H1 (cell line): ENCODE results near the gene SLX4. TPM values are rescaled to one million over a fixed set of nuclear protein-coding genes. Genes with fewer than 3 reads are reported as not detected.

Experiments used
- CTCF ChIA-PET: fragments of 300-600 bp; sonication (Branson Sonifier 250); formaldehyde crosslinking; loops from one replicate; lab custom pipeline; 2021; ENCODE audit not compliant: partially characterized antibody; lab: Charles Lee
- POLR2A ChIA-PET: fragments of 300-600 bp; sonication (Branson Sonifier 250); formaldehyde crosslinking; loops from one replicate; lab custom pipeline; 2021; ENCODE audit warnings: inconsistent platforms; ENCODE audit not compliant: partially characterized antibody; lab: Charles Lee
- DNase-seq, 2 experiments: peaks; one replicate each; pipeline versions ENCODE4 v3.0.0 to v3.0.0-alpha.2; 2010 to 2022; ENCODE audit warnings: low spot score in 2 of 2, low read depth in 1 of 2, mixed read lengths in 1 of 2
- FAIRE-seq: peaks from 2 replicates; lab custom pipeline; 2011; peaks lifted over from hg19 to GRCh38; lab: Jason Lieb, UNC
- H2AFZ ChIP-seq: 2 replicates; pipeline ENCODE4 v1.8.1; 2012; ENCODE audit warnings: low read length, inconsistent platforms
- H2AK5ac ChIP-seq: 2 replicates; pipeline ENCODE4 v1.6.1; 2013; ENCODE audit warnings: low read depth, low read length
- H2BK120ac ChIP-seq: replicated peaks from 2 replicates; pipeline ENCODE3; 2013; ENCODE audit warnings: low read depth, low read length, inconsistent platforms
- H2BK12ac ChIP-seq: 2 replicates; pipeline ENCODE4 v1.6.1; 2013; ENCODE audit warnings: low read depth, low read length
- H2BK15ac ChIP-seq: 2 replicates; pipeline ENCODE4 v1.6.1; 2013; ENCODE audit warnings: low read length
- H2BK20ac ChIP-seq: 2 replicates; pipeline ENCODE4 v1.6.1; 2013; ENCODE audit warnings: low read length
- H2BK5ac ChIP-seq: 2 replicates; pipeline ENCODE4 v1.6.1; 2013; ENCODE audit warnings: low read depth, low read length
- H3K14ac ChIP-seq: 2 replicates; pipeline ENCODE4 v1.6.1; 2013; ENCODE audit warnings: inconsistent platforms; ENCODE audit not compliant: insufficient read length
- H3K18ac ChIP-seq: 2 replicates; pipeline ENCODE4 v1.6.1; 2013; ENCODE audit warnings: low read length; ENCODE audit errors: extremely low read depth
- H3K23ac ChIP-seq: 2 replicates; pipeline ENCODE4 v1.6.1; 2013; ENCODE audit warnings: inconsistent platforms; ENCODE audit not compliant: insufficient read length
- H3K23me2 ChIP-seq: 2 replicates; pipeline ENCODE4 v1.6.1; 2013; ENCODE audit warnings: low read depth, low read length
- H3K27ac ChIP-seq: 2 replicates; pipeline ENCODE4 v1.6.1; 2011; ENCODE audit warnings: low read depth, low read length, inconsistent platforms
- H3K27me3 ChIP-seq, 4 experiments: replicated peaks in 1 of 4; 1 replicate in 1 of 4; 2 replicates in 3 of 4; pipeline versions ENCODE4 v1.6.1 to v1.8.1; 2011 to 2013; ENCODE audit warnings: low read length in 3 of 4, mild to moderate bottlenecking in 3 of 4, inconsistent platforms in 2 of 4, mixed read lengths in 2 of 4, moderate library complexity in 1 of 4; ENCODE audit not compliant: control insufficient read depth in 3 of 4, insufficient read depth in 3 of 4; ENCODE audit errors: extremely low read depth in 1 of 4
- H3K36me3 ChIP-seq, 4 experiments: 2 replicates each; pipeline versions ENCODE4 v1.6.1 to v1.8.1; 2011 to 2013; ENCODE audit warnings: mild to moderate bottlenecking in 4 of 4, low read length in 3 of 4, moderate library complexity in 2 of 4, control low read depth in 1 of 4, inconsistent platforms in 1 of 4; ENCODE audit not compliant: insufficient read depth in 4 of 4, control insufficient read depth in 2 of 4
- H3K4ac ChIP-seq: replicated peaks from 2 replicates; pipeline ENCODE3; 2013; ENCODE audit warnings: low read length, low read depth, mixed read lengths, inconsistent platforms; ENCODE audit not compliant: insufficient read length
- H3K4me1 ChIP-seq, 4 experiments: replicated peaks in 1 of 4; 1 replicate in 1 of 4; 2 replicates in 3 of 4; pipeline versions ENCODE4 v1.6.1 to v1.8.1; 2011 to 2013; ENCODE audit warnings: low read length in 3 of 4, inconsistent platforms in 2 of 4, mixed read lengths in 1 of 4; ENCODE audit not compliant: insufficient read depth in 4 of 4, control insufficient read depth in 3 of 4
- H3K4me2 ChIP-seq, 2 experiments: 2 replicates each; pipeline versions ENCODE4 v1.6.1 to v1.8.1; 2011 to 2013; ENCODE audit warnings: low read depth in 2 of 2, low read length in 2 of 2, control low read depth in 1 of 2, inconsistent platforms in 1 of 2, mild to moderate bottlenecking in 1 of 2; ENCODE audit not compliant: insufficient read depth in 1 of 2
- H3K4me3 ChIP-seq, 4 experiments: fragments of 200-600, 300-600 bp in 1 of 4; sonication (generic), shearing (Covaris generic), sonication (Bioruptor Twin) in 1 of 4; 2 replicates each; pipeline versions ENCODE4 v1.5.1 to v1.8.1; 2011 to 2016; ENCODE audit warnings: low read length in 4 of 4, low read depth in 3 of 4, control low read depth in 2 of 4, inconsistent platforms in 2 of 4, mild to moderate bottlenecking in 2 of 4, mixed read lengths in 1 of 4, moderate library complexity in 1 of 4; ENCODE audit not compliant: insufficient read depth in 2 of 4; ENCODE audit errors: extremely low read depth in 1 of 4
- H3K56ac ChIP-seq: replicated peaks from 2 replicates; pipeline ENCODE3; 2013; ENCODE audit warnings: low read depth, mild to moderate bottlenecking, mixed read lengths, low read length, inconsistent platforms; ENCODE audit not compliant: insufficient read length
- H3K79me1 ChIP-seq: 2 replicates; pipeline ENCODE4 v1.6.1; 2013; ENCODE audit warnings: low read depth, low read length, control low read depth
- H3K79me2 ChIP-seq, 2 experiments: 2 replicates each; pipeline versions ENCODE4 v1.6.1 to v1.8.1; 2012 to 2013; ENCODE audit warnings: low read length in 2 of 2, mild to moderate bottlenecking in 2 of 2, inconsistent platforms in 1 of 2; ENCODE audit not compliant: insufficient read depth in 2 of 2, control insufficient read depth in 1 of 2
- H3K9ac ChIP-seq, 4 experiments: replicated peaks in 1 of 4; 1 replicate in 1 of 4; 2 replicates in 3 of 4; pipeline versions ENCODE4 v1.6.1 to v1.8.1; 2011 to 2013; ENCODE audit warnings: low read depth in 3 of 4, low read length in 3 of 4, control low read depth in 2 of 4, mild to moderate bottlenecking in 2 of 4, moderate library complexity in 2 of 4, inconsistent platforms in 1 of 4; ENCODE audit errors: extremely low read depth in 1 of 4
- H3K9me3 ChIP-seq, 2 experiments: 2 replicates each; pipeline versions ENCODE4 v1.6.1 to v1.8.1; 2012 to 2013; ENCODE audit warnings: mild to moderate bottlenecking in 2 of 2, moderate library complexity in 2 of 2, control low read depth in 1 of 2, inconsistent platforms in 1 of 2, low read depth in 1 of 2, low read length in 1 of 2, mixed read lengths in 1 of 2; ENCODE audit not compliant: insufficient read depth in 2 of 2
- H4K20me1 ChIP-seq, 2 experiments: replicated peaks in 1 of 2; 2 replicates each; pipeline versions ENCODE3 to v1.8.1; 2011 to 2013; ENCODE audit warnings: inconsistent platforms in 2 of 2, low read length in 2 of 2, mild to moderate bottlenecking in 1 of 2; ENCODE audit not compliant: insufficient read depth in 2 of 2, control insufficient read depth in 1 of 2
- H4K5ac ChIP-seq: 2 replicates; pipeline ENCODE4 v1.6.1; 2013; ENCODE audit warnings: low read length, low read depth, mixed read lengths, inconsistent platforms; ENCODE audit not compliant: insufficient read length
- H4K8ac ChIP-seq: 2 replicates; pipeline ENCODE4 v1.8.0; 2013; ENCODE audit warnings: mild to moderate bottlenecking, moderate library complexity, low read length, inconsistent platforms; ENCODE audit not compliant: insufficient read depth; ENCODE audit errors: extremely low read depth
- H4K91ac ChIP-seq: replicated peaks from 2 replicates; pipeline ENCODE3; 2013; ENCODE audit warnings: low read length, mixed read lengths, inconsistent platforms; ENCODE audit not compliant: insufficient read length
- ASH2L ChIP-seq: fragments of 200-600, 300-600 bp; sonication (generic); IDR thresholded peaks from one replicate; pipeline ENCODE4 v1.7.1; 2017; ENCODE audit warnings: low read length
- ATF2 ChIP-seq: IDR thresholded peaks from 2 replicates; pipeline ENCODE4 v1.6.1; 2012; ENCODE audit warnings: low read length, inconsistent platforms
- BACH1 ChIP-seq: IDR thresholded peaks from 2 replicates; pipeline ENCODE4 v1.6.1; 2012; ENCODE audit warnings: low read length, improper control_type of control experiment
- CHD1 ChIP-seq: IDR thresholded peaks from 2 replicates; pipeline ENCODE4 v1.6.1; 2012; ENCODE audit warnings: low read depth, low read length, improper control_type of control experiment
- CHD2 ChIP-seq: IDR thresholded peaks from 2 replicates; pipeline ENCODE4 v1.6.1; 2012; ENCODE audit warnings: low read length, improper control_type of control experiment
- NRF1 ChIP-seq: IDR thresholded peaks from 2 replicates; pipeline ENCODE4 v1.6.1; 2011; ENCODE audit warnings: mild to moderate bottlenecking, low read depth, low read length, improper control_type of control experiment
- SIRT6 ChIP-seq: IDR thresholded peaks from one replicate; pipeline ENCODE4 v1.7.1; 2012; ENCODE audit warnings: low read length, inconsistent platforms
- SP4 ChIP-seq: IDR thresholded peaks from 2 replicates; pipeline ENCODE4 v1.6.1; 2012; ENCODE audit warnings: low read length, inconsistent platforms
- SUZ12 ChIP-seq: fragments of 200-600 bp; sonication (generic); IDR thresholded peaks from 2 replicates; pipeline ENCODE4 v1.6.1; 2012; ENCODE audit warnings: mild to moderate bottlenecking, inconsistent platforms, low read length, moderate library complexity, mixed read lengths
- TBP ChIP-seq: IDR thresholded peaks from 2 replicates; pipeline ENCODE4 v1.6.1; 2011; ENCODE audit warnings: low read depth, low read length, improper control_type of control experiment
- TEAD4 ChIP-seq: IDR thresholded peaks from 2 replicates; pipeline ENCODE4 v1.6.1; 2012; ENCODE audit warnings: low read depth, low read length, inconsistent platforms, mixed read lengths
- YY1 ChIP-seq: IDR thresholded peaks from 2 replicates; pipeline ENCODE4 v1.6.1; 2011; ENCODE audit warnings: low read depth, mild to moderate bottlenecking, low read length
- ZNF274 ChIP-seq: IDR thresholded peaks from 2 replicates; pipeline ENCODE4 v1.7.0; 2012; ENCODE audit warnings: low read length, borderline replicate concordance; ENCODE audit errors: extremely low read depth
- WGBS, 2 experiments: shearing (Covaris generic) in 1 of 2; methylation state at CpG; one replicate each; pipeline versions ENCODE4 v1.1.6 to v1.1.7; 2013 to 2015; ENCODE audit warnings: low lambda C conversion rate in 2 of 2, mixed read lengths in 2 of 2, inconsistent platforms in 1 of 2, low coverage in 1 of 2, missing lambda C conversion rate in 1 of 2; ENCODE audit not compliant: insufficient replicate concordance in 2 of 2, insufficient coverage in 1 of 2, insufficient read length in 1 of 2; ENCODE audit errors: extremely low coverage in 1 of 2, missing lambda C conversion rate in 1 of 2; 5-methylcytosine and 5-hydroxymethylcytosine counted together
- polyA plus RNA-seq, 7 experiments: library from polyadenylated mRNA; depleted of rRNA in 3 of 7; stranded (reverse) in 5 of 7; unstranded in 2 of 7; fragments of >200 nt in 5 of 7; fragments of 200-250 nt in 2 of 7; gene quantifications; 1 replicate in 5 of 7; 2 replicates in 1 of 7; 4 replicates in 1 of 7; pipeline versions ENCODE4 v1.2.1 to v1.2.3, GENCODE V29; 2011 to 2013; ENCODE audit warnings: missing spikeins in 2 of 7, mixed read lengths in 2 of 7
- total RNA-seq: library from RNA; stranded (reverse); fragmentation: NEBNext Ultra II Directional; extraction: Animal tissue kit (Norgen Biotek cat#: 25700); gene quantifications from 2 replicates; pipeline ENCODE4 v1.2.1, GENCODE V29; 2021

SLX4 gene
- total and polyA plus RNA-seq, 2 of the 8 experiments (the other 6 are each of a cell fraction or from before 2014, with no cell fraction given), result 4.4 to 11.4 TPM

DNA sequence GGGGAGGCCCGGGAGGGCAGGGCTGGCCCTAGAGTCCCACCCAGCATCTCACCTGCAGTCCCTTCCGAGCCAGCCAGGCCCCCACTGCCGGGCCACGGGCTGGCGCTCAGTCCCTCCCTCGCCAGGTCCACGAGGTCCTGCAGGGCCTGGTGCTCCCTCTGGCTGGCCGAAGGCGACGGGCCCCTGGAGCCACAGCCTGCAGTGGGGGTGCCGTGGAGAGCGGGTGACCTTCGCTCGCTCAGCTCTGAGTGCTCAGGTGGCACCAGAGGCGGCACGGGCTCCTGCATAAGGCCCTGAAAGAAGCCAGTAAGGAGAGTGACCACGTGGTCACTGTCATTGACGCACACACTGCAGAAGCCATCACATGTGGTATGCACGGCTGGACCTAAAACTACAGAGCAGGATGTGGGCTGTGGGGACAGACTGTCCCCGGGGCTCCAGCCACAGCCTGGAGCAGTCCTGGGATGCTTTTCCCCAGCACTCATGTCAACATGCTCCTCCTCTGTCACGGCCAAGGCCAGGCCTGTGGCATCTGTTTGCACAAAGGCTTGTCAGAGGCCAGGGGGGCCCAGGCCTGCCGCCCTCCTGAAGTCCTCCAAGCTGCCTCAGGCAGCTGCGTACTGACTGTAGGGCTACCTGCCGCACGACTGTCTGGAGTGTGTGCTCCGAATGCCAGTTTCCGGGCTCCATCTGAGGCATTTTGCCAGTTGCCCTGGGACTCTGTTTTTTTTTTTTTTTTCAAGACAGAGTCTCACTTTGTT is 15.1 kb downstream of the SLX4 start:
- H2AK5ac ChIP-seq, result no peak overlapping the region
- H3K9ac ChIP-seq, result no peak overlapping the region
- no peak overlapping the region for H2BK12ac ChIP-seq
- no peak overlapping the region for H3K27ac ChIP-seq
- H2BK20ac ChIP-seq, result no peak overlapping the region
- peaks cover 0 to 23% (median 18%) of the 10 kb centered on the region in 4 experiments; a peak in 6 of 8 replicates for H3K36me3 ChIP-seq
- no peak overlapping the region for H4K5ac ChIP-seq
- H3K18ac ChIP-seq, result no peak overlapping the region
- no peak overlapping the region for H3K4me2 ChIP-seq
- no peak overlapping the region for H4K91ac ChIP-seq
- H3K27me3 ChIP-seq, result no peaks in the 10 kb centered on the region
- H3K23me2 ChIP-seq, result no peaks in the 10 kb centered on the region
- 95% methylated on average over 24 of the region's 27 CpGs; no CpG with 5 or more reads in 1 of the 2 experiments for WGBS, 2 experiments
- H3K23ac ChIP-seq, result no peak overlapping the region
- peaks cover 12 to 18% of the 10 kb centered on the region in 2 experiments for H3K9me3 ChIP-seq
- H4K8ac ChIP-seq, result peak overlapping the region; percentile 22; the same call in 1 of the 2 replicates
- H2BK15ac ChIP-seq, result no peak overlapping the region
- no peaks in the 10 kb centered on the region for H3K4me1 ChIP-seq
- no peak overlapping the region for H3K14ac ChIP-seq
- ChIA-PET POLR2A (no interaction called here), CTCF (interaction anchor here (0.5 kb wide), 1 partner anchor 1062 kb away, joined by 3 read pairs; no protein-coding TSS in a partner anchor)
- H3K4me3 ChIP-seq, result no peak overlapping the region
- no peak for DNase-seq
- H2AFZ ChIP-seq, result no peak overlapping the region
- no peak overlapping the region; the same call in 1 of the 2 replicates for H2BK5ac ChIP-seq
- no peak overlapping the region for H2BK120ac ChIP-seq
- H3K79me2 ChIP-seq, result no peaks in the 10 kb centered on the region
- FAIRE-seq, result no peak
- H4K20me1 ChIP-seq, result peaks cover 0 to 3% of the 10 kb centered on the region in 2 experiments
- no peak overlapping the region for H3K4ac ChIP-seq
- H3K79me1 ChIP-seq, result no peaks in the 10 kb centered on the region; the same call in 1 of the 2 replicates
- no peak overlapping the region for H3K56ac ChIP-seq
- TF ChIP-seq CHD1, result no peak
- no peak for TF ChIP-seq SUZ12
- TF ChIP-seq TEAD4, result no peak
- no peak for TF ChIP-seq SP4
- TF ChIP-seq ZNF274, result no peak
- TF ChIP-seq ATF2, result no peak
- no peak for TF ChIP-seq ASH2L
- no peak for TF ChIP-seq CHD2
- TF ChIP-seq TBP, result no peak
- TF ChIP-seq YY1, result no peak
- TF ChIP-seq BACH1, result no peak
- TF ChIP-seq SIRT6, result no peak
- no peak for TF ChIP-seq NRF1
